ENCODE data around the gene ZBTB20.
"Not testable (repeated sequence)": the region's sequence is repeated elsewhere in the genome, so short reads cannot be mapped to it uniquely, and the experiment has no call there.

ZBTB20 gene

DNA sequence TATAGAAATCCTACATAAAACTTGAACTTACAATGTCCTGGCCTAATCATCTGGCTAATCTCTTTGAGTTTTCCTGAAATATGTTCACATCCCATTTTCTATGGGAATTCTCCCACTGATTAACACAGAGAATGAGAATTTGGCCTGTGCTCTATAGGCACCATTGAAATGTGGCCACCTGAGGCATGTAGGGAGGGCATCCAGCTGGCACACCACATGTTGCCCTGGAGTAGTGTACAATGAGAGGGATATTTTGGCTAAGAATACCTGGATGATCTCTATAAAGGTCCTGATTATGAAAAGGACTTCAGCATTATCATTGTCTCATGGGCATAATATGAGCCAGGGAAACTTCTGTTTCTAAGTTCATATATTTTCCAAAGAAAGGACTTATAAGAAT is 324.0 kb downstream of the ZBTB20 start:
- no peak for DNase-seq

DNA sequence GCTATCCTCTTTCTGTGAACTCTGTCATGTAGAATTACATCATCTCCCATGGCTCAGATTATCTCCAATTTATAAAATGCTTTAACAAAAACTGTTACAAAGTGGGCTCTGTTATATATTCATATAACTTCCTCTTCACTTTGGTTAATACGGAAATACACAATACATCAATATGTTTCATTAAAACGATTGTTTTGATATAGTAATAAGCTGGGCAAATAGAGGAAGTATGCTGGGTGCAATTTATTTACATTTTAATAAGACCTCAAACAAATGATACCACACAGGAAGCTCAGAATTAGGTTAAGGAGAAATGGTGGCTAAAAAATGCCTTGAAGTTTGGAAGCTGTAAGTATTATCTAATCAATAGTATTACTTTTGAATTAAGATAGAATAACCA is 331.0 kb downstream of the ZBTB20 start:
- DNase-seq: no peak

DNA sequence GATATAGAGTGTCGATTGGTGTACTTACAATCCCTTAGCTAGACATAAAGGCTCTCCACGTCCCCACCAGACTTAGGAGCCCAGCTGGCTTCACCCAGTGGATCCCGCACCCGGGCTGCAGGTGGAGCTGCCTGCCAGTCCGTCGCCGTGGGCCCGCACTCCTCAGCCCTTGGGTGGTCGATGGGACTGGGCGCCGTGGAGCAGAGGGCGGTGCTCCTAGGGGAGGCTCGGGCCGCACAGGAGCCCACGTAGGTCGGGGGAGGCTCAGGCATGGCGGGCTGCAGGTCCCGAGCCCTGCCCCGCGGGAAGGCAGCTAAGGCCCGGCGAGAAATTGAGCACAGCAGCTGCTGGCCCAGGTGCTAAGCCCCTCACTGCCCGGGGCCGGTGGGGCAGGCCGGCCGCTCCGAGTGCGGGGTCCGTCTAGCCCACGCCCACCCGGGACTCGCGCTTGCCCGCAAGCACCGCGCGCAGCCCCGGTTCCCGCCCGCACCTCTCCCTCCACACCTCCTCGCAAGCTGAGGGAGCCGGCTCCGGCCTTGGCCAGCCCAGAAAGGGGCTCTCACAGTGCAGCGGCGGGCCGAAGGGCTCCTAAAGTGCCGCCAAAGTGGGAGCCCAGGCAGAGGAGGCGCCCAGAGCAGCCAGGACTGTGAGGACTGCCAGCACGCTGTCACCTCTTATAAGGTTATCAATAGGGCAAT is 334.4 kb downstream of the ZBTB20 start:
- not testable (repeated sequence) for DNase-seq

DNA sequence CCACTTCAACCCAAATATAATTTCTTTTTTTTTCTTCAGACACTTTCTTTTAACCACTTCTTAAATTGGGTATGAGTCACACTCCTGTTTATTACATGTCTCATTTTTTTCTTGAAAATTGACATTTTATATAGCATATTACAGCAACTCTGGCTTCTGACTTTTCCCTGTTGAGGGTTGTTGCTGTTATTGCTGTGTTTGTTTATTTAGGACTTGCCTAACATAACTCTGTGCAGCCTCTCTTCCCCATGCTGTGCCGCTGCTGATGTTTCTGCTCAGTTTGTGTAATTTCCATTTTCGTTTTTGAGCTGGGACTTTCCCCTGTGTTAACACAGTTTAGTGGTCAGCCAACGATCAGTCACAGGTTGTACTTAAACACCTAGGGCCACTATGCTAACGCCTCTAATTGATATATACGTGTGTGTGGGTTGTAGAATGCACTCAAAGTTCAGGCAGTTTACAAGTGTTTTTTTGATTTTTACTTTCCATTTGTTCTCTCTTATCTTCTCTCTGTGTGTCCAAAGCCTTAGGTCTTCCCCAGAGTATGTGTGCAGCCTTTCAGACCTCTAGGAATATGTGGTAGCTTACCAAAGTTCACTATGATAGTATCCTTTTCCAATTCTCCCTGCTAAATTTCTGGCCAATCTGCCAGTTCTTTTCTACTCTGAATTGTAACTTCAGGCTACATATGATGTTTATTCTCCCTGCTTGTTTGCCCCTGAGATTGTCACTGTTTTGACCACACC is 337.2 kb downstream of the ZBTB20 start:
- no peak for DNase-seq

DNA sequence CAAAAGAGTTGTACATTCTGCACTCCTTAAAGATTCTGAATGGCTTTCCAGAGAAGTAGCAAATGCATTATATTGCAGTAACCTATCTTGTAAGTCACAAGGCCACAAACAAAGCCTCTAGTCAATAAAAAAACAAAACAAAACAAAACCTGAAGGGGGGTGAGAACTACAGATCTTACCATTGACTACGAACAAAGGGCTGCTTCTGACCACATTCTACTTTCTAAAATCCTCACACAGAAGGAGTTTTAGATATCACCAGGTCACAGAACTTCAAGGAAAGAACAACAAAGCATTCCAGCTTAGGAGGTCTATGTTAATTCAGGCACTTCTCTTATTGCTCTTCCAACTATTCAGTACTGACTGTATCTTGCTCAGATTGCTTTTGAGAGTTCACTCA is 343.0 kb downstream of the ZBTB20 start:
- DNase-seq: no peak

DNA sequence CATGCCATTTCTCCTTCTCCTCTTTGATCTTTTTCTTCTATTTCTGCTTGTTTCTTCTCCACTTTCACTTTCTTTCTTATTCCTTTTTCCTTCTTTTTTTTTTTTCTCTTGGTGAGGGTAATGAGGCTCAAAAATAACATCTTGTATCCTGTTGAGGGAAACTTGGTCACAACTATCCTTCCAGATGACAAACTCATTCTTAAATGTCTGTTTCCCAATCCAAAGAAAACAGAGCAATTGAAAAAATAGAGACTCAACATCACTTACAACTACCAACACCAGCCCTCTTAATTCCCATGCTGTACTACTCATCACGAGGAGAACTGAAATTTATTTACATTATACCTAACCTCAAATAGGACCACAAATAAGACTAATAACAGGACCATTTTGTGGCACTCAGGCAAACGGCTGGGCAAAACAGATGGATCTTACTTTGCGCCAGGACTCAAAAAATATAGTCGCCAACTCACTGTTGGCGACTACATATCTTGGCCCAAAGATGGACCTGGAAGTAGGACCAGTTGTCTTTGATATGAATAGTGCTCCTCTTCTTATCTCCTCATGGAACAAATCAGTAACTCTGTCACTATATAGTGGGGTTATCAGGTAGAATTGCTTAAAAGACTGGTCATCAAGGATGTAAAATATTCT is 343.9 kb downstream of the ZBTB20 start:
- DNase-seq: no peak

DNA sequence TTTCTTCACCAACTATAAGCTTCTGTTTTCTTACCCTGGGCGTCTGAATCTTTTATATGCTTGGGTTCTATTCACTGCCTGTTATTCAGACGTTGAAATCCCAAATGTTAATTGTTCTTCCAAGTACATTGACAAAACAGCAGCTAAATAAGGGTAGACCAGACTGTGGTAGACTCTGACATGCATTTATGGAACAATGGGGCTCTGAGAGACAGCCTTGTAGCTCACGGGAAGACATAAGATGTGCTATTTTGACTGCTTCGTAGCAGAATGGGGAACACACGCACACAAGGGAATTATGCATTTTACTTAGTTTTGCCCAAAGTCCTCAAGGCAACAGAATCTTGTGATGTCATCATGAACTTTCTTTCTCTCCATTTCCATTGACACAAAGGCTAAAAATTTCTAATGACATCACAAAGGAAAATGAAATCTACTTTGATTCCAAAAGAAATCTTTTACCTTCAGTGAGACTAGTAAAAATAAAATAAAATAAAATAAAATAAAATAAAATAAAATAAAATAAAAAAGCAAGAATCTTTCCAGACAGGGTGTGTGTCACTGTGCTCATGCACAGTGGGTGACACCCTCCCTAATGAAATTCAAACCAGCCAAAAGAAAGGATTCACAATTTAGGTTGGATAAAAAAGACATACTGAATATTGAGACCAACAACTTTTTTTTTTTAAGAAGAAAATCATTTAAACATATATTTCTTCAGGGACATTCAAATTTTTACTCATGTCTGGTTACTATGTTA is 346.6 kb downstream of the ZBTB20 start:
- DNase-seq: no peak

DNA sequence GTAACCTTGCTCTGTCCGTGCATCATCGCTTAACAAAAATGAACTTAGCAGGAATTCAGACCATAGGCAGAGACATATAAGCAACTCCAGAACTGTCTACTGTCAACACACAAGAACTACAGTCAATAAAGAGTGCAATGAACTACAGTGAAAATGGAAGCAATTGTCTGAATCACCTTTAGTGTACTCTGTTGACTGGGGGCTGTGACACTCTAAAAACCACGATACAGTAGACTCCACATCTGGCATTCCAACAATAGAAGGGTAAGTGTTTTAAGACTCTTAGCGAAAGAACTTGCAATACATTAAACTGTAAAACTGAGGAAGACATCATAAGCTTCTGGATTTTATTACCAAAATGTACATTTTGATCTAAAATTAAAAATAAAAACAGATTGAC is 347.3 kb downstream of the ZBTB20 start:
- DNase-seq: no peak

DNA sequence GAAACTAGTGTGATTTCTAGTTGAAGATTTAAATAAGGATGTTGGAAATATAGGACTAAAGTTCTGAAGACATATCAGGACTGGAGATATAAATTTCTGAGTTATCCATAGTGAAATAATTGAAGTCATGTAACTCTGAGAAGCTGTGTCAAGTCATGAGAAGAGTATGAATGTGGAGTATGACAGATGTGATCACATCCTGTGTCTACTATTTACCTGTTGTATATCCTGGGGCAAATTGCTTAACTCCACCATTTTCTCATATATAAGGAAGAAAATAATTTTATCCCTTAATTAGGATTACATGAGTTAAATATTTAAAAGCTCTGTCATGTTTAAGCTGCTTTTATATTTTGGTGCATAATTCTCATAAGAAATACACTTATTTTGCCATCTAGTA is 350.3 kb downstream of the ZBTB20 start:
- no peak for DNase-seq

DNA sequence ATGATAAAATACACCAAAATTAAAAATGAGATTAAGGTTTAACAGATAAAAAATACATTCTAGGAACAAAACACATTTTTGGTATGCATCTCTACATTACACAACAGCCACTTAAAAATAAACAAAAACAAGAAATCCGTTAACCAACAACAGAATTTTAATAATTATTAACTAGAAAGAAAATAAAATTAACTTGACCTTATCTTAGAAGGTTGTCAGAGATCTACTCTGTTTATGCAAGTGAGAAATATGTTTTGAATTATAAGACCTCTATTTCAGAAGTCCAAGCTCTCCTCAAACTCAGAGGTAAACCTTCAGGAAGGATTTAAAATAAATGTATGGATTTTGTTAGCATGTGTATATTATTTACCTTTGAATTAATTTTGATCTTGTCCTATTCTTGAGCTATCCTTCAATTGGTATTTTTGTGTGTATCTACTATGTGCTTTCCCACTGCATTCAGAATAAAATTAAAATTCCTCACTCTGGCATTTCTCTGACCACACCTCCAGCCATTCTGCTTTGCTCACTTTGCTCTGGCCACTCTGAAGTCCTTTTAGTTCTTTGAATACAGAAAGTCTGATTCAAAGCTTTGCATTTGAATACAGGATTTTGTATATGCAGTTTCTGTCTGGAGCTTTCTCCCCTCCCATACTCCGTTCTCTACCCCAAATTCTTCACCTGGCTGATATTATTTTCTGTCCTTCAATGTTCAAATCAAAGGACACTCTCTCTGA is 352.0 kb downstream of the ZBTB20 start:
- DNase-seq: no peak

DNA sequence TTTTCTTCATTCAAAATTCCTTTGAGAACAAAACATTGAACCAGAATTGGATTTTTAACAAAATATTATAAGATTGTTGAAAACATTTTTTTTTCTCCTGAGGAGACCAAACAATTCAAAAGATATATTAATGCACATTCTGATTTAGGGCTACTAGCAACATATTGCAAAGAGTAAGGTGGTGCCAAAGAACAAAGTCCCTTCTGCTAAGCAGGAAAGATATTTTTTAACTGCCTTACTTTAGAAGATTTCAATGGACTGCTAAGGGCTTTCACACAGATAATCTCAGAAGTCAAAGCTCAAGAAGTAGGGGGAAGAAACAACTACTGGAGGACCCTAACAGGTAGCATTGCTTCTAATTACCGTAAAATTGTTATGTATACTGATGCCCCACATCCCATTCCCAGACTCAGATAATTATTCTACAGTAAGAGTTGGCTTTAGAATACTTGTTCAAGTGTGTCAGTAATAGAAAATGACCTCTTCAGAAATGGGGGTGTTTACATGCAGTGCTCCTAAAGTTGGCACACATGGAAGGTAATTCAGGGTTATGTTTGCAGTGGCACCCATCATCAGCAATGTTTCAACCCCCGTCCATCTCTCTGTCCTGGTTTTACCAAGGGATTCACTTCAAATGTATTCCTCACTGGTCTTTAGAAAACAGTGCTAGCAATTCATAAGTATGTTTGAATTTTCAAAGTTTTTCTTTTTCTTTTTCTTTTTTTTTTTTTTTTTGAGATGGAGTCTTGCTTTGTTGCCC is 354.7 kb downstream of the ZBTB20 start:
- DNase-seq: no peak

DNA sequence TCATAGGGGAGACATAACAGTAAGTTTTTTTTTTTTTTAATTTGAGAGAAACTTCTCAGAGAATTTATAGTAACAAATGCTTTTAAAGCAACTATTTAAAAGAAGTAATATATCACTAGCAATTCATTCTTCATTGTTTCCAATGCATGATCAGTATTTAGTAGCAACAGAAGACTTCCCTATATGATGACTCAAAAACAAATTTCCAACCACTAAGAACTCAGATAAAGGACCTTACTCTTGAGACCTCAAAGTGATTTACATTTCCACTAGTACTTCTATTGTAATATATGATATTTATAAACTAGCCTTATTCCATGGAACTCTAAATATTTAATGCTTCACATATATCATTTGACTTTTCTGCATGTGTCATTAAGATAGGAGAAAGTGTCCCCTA is 356.3 kb downstream of the ZBTB20 start:
- no peak for DNase-seq

DNA sequence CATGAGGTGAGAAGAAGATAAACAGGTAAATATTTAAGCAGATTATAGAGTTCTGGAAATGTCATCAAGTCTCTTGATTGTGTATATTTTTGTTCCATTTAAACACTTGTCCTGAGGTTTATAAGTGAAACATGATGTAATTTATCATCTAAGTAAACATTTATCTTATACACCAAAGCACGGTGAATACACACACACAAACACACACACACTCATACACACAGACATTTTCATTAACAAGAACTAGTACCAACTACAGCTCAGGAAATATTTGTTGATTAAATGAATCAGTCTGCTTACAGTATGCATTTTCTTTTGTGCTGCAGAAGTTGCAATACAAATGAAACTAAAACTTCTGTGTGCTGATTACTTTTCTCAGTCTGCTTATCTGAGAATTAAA is 357.3 kb downstream of the ZBTB20 start:
- DNase-seq: no peak

DNA sequence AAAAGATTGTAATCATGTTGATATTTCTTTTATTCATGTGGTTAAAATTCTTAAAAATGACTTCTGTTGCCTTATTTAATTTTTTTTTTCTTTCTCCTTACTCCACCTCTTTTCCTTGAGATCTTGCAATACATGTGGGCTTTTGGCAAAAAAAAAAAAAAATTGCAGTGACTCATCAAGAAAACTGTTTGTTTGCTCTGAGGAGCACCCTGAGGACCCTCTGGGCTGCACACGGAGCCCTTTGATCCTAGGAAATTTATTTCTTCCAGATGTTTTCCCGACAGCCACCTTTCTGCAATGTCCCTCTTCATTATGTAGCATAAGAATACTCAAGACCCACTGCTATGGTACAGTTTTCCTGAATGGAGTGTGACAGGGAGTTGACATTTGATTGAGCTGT is 371.7 kb downstream of the ZBTB20 start:
- DNase-seq: no peak

DNA sequence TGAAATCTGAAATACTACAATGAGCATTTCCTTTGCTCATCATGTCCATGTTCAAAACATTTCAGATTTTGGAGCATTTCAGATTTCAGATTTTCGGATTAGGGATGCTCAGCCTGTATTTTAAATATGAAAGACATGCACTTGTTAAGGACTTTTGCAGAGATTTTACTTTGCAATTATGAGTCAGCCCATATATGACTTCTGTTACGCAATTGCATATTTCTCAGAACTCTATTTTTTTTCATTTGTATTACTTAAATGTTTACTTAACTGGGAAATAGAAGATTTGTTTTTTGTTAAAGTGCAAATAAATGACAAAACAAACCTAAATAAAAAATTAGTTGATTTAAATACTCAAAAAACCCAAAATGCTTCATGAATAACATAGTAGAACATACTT is 376.2 kb downstream of the ZBTB20 start:
- no peak for DNase-seq

DNA sequence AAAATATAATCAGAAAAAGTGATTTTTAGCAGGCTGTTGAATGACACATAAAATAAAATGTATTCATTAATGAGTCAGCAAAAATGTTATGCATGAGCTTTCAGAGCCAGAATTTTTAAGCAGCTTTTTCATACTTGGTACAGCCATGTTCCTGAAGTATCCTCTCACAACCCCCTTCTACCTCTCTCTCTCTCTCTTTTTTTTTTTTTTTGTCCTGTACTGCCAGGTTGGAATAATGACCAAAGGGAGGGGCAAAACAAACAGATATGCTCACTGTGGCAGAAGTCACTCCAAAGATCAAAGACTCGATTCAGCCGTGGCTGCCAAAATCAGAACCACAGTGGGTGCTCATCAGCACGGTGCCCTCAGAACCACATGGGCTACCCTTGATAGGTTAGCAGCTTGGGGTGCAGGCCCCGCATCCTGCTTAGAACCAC is 383.0 kb downstream of the ZBTB20 start:
- no peak for DNase-seq

DNA sequence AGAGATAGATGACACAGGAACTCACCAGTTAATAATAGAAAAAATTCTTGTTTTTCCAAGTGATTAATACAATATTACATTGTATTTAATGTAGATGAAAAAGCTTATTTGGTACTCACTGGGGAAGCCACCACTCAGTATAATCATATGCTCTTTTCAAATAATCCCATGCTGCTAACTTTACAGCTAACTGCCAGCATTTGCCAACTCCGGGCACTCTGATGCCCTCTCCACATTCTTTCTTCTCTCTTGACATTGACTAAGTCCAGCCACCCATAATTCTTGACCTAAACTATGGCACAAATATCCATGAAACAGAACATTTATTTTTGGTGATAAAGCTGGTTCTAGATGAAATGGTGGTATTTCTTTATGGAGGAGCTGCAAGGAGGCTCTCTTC is 384.9 kb downstream of the ZBTB20 start:
- no peak for DNase-seq

DNA sequence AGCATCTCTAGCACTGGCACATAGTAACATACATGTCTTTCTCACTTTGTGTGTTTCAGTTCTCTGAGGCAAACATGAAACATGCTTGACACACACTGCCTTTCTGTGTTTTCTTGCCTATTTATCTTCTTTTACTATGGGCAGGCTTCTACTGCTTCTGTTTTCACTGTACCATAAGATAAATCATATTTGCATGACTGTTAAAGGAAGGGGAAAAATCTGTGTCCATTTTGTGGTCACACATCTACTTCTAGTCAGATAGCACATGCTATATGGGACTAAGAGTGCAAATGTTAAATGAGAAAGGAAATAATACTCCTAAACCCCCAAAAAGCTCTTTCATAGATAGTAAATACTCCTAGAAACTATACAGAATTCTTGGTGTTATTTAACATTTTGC is 386.4 kb downstream of the ZBTB20 start:
- no peak for DNase-seq

DNA sequence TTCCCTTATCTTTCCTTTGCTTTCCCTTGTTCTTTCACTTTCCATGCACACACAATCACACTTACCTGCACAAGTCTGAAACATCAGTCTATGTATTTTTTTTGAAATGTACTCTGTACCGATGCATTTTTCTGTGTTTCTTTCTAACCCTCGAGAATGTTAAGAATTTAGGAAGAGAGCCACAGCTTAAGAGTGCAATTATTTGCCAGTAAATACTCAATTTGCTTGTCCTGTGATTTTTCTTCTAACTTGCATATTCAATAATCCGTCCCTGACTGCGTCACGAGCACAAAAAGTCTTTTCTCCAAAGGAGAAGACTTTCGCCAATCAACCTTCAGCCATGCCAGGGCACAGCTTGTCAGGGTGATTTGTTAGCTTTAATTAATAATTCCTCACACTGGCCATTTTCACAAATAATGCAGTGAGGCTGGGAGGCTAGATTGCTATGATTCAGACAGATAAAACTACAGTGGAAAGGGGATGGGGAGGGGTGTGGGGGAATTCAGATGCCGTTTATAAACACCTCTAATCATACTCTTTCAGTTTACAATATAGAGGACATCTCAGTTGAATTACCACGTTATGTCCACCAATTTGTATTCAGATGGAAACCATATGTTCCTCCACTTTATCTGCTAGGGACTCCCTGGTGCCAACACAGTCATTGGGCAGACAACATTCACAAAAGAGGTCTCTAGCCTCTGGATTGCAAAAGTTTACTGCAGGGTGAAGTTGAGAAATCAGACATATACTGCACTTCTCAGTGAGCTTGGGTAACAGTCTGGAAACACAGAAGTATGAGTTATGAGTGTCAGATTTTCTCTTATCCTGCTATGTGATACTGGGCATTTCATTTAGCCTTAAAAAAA is 388.0 kb downstream of the ZBTB20 start:
- DNase-seq: no peak

DNA sequence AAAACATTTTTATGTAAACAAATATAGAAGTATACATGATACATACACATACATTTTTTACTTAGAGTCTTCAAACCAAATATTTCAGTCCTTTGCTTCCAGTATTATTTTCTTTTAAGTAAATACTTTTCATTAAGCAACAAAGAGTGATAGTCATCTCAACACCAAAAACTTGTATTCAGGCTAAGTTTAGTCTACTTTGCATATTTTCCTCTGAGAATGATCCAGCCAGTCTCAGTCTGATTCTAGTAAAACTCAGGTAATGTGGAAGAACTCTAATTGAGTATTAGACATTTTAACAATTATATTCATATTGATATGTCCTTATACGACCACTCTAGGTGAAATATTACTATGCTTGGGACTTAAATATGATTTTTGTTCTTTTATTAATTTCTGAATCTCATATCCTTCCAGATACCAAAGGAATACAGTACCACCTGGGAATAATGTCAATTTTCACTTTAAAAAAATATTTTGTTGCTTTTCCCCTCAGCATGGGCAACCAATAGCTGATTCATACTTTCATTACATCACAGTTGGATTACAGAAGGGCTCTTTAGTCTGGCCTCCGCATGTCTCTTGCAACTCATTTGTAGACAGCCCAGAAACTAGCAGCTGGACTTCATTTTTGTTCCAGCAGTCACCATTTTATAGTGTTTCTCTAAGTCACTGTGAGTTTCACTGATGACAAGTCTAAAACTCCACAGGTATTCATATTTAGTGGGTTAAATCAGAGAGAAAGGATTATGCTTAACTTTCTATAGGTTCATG is 390.4 kb downstream of the ZBTB20 start:
- no peak for DNase-seq
